ENCODE results near the gene LTV1. TPM values are rescaled to one million over a fixed set of nuclear protein-coding genes. Genes with fewer than 3 reads are reported as not detected.
"Not testable (repeated sequence)": the region's sequence is repeated elsewhere in the genome, so short reads cannot be mapped to it uniquely, and the experiment has no call there.

The LTV1 gene
- total and polyA plus RNA-seq, 2 donors (not counting 1 experiment from before 2014, with no cell fraction given), result 7.8 to 27.3 TPM

DNA sequence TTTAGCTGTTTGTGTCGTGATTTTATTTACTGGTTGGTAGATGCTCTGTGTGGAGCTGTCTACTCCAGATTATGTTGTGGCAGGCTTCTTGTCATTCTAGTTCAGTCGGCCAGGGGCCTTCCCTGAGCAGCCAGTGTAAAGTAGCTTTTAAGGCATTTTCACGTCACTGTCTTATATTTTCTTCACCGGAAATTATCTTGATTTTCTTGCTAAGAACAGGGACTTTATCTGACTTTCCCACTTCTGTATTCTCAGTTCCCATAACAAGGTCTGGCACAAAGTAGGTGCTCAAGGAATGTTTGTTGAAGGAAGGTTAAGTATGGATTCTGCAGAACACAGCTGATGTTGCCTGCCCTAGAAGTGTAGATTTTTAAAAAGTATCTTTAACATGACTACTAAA is 868 bp downstream of the LTV1 start:
- DNase-seq, result no peak
- Mint-ChIP-seq H3K4me1 (peaks cover 17% of the 10 kb centered on the region), H3K27ac (peak overlapping the region; percentile 95), H3K9me3 (ENCODE audit: insufficient read depth) (no peaks in the 10 kb centered on the region), H3K27me3 (peaks cover 5% of the 10 kb centered on the region), H3K4me3 (peak overlapping the region; percentile 93)
- Histone ChIP-seq H3K27me3 (replicated peaks in 1 of 4; ENCODE audit: control extremely low read depth in 1 of 4, control insufficient read depth in 3 of 4, insufficient read depth in 4 of 4, low read length in 3 of 4) (no peaks in the 10 kb centered on the region), H3K9me3 (ENCODE audit: control extremely low read depth in 1 of 3, control insufficient read depth in 2 of 3, insufficient read depth in 1 of 3, low read length in 2 of 3) (no peaks in the 10 kb centered on the region), H3K4me2 (replicated peaks; ENCODE audit: low read depth, low read length, poor library complexity, severe bottlenecking) (peak overlapping the region; percentile 88), H4K20me1 (ENCODE audit: control insufficient read depth, insufficient read depth, low read length, poor library complexity, severe bottlenecking) (no peaks in the 10 kb centered on the region), H2AFZ (ENCODE audit: insufficient read depth, low read depth, low read length, poor library complexity, severe bottlenecking) (peak overlapping the region; percentile 95), H3K27ac (ENCODE audit: low read length in 2 of 2) (peak overlapping the region; percentile 86 to 93), H3K79me2 (ENCODE audit: control insufficient read depth, insufficient read depth, low read length) (peaks cover 51% of the 10 kb centered on the region), H3K4me3 (ENCODE audit: control extremely low read depth in 1 of 5, extremely low read depth in 1 of 5, insufficient read depth in 1 of 5, low read depth in 2 of 5, low read length in 4 of 5) (peak overlapping the region; percentile 72 to 94 (median 90)), H3K4me1 (ENCODE audit: control insufficient read depth in 2 of 2, insufficient read depth in 2 of 2, low read length in 2 of 2) (peaks cover 11 to 17% of the 10 kb centered on the region in 2 donors), H3K36me3 (replicated peaks in 1 of 2; ENCODE audit: control extremely low read depth in 1 of 2, control insufficient read depth in 1 of 2, extremely low read depth in 1 of 2, insufficient read depth in 2 of 2, low read length in 1 of 2) (peaks cover 5 to 44% of the 10 kb centered on the region in 2 experiments), H3K9ac (ENCODE audit: low read length) (peak overlapping the region; percentile 100)
- ChIA-PET POLR2A (interaction anchor here (2.0 kb wide), 1 partner anchor 394 kb away, joined by 10 read pairs; the partner anchor contains the start of genes ADAT2 and PEX3), CTCF (interaction anchor here (1.2 to 1.8 kb wide), 3 partner anchors 17 to 268 kb away, joined by 3 to 9 read pairs (median 4); no protein-coding TSS in a partner anchor)
- intact Hi-C loops (cut with micrococcal nuclease), result loop anchor here (5.0 kb wide), 3 partner anchors 98 to 373 kb away; no protein-coding TSS in a partner anchor
- 0% methylated on average over 3 of the region's 4 CpGs for WGBS (ENCODE audit: insufficient coverage)
- no peak for ATAC-seq (ENCODE audit: low read depth)
- TF ChIP-seq, protein P1, sequence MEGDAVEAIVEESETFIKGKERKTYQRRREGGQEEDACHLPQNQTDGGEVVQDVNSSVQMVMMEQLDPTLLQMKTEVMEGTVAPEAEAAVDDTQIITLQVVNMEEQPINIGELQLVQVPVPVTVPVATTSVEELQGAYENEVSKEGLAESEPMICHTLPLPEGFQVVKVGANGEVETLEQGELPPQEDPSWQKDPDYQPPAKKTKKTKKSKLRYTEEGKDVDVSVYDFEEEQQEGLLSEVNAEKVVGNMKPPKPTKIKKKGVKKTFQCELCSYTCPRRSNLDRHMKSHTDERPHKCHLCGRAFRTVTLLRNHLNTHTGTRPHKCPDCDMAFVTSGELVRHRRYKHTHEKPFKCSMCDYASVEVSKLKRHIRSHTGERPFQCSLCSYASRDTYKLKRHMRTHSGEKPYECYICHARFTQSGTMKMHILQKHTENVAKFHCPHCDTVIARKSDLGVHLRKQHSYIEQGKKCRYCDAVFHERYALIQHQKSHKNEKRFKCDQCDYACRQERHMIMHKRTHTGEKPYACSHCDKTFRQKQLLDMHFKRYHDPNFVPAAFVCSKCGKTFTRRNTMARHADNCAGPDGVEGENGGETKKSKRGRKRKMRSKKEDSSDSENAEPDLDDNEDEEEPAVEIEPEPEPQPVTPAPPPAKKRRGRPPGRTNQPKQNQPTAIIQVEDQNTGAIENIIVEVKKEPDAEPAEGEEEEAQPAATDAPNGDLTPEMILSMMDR (IDR thresholded peaks at IDR 0.05), result no peak
- TF ChIP-seq EZH2 (IDR thresholded peaks at IDR 0.05; ENCODE audit: borderline replicate concordance, insufficient read depth, low read depth, low read length, poor library complexity, severe bottlenecking), result no peak

DNA sequence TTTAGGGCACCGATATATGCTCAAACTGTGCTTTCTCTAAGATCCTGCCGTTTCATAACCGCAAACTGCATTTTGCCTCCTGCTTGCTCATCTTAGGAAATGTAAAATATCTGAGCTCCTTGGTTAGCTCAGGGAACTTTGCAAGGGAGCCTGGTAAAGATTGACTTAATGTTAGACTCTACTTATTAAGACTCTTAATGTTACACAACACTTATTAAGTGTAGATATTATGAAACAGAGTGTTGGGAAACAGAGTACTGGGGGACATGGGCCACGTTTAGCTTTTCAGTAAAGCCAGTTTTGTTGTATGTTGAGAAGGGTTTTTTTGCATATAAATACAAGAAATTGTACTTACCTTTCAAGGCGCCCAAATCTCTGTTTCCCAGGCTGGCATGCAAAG is 1.9 kb downstream of the LTV1 start:
- H3K36me3 ChIP-seq (replicated peaks in 1 of 2; ENCODE audit: control extremely low read depth in 1 of 2, control insufficient read depth in 1 of 2, extremely low read depth in 1 of 2, insufficient read depth in 2 of 2, low read length in 1 of 2), result peaks cover 8 to 54% of the 10 kb centered on the region in 2 experiments
- ChIA-PET POLR2A (no interaction called here), CTCF (no interaction called here)
- peaks cover 11 to 17% of the 10 kb centered on the region in 2 donors for H3K4me1 ChIP-seq (ENCODE audit: control insufficient read depth in 2 of 2, insufficient read depth in 2 of 2, low read length in 2 of 2)
- H3K79me2 ChIP-seq (ENCODE audit: control insufficient read depth, insufficient read depth, low read length), result peaks cover 60% of the 10 kb centered on the region
- no peak overlapping the region for H3K4me2 ChIP-seq (replicated peaks; ENCODE audit: low read depth, low read length, poor library complexity, severe bottlenecking)
- peaks cover 17% of the 10 kb centered on the region for H3K4me1 Mint-ChIP-seq
- no peak for TF ChIP-seq EZH2 (IDR thresholded peaks at IDR 0.05; ENCODE audit: borderline replicate concordance, insufficient read depth, low read depth, low read length, poor library complexity, severe bottlenecking)
- no peak overlapping the region for H3K4me3 ChIP-seq (ENCODE audit: control extremely low read depth in 1 of 5, extremely low read depth in 1 of 5, insufficient read depth in 1 of 5, low read depth in 2 of 5, low read length in 4 of 5)
- intact Hi-C loops (cut with micrococcal nuclease), result no loop called here
- no peaks in the 10 kb centered on the region for H3K27me3 ChIP-seq (replicated peaks in 1 of 4; ENCODE audit: control extremely low read depth in 1 of 4, control insufficient read depth in 3 of 4, insufficient read depth in 4 of 4, low read length in 3 of 4)
- no peaks in the 10 kb centered on the region for H3K9me3 Mint-ChIP-seq (ENCODE audit: insufficient read depth)
- no peaks in the 10 kb centered on the region for H3K27me3 Mint-ChIP-seq
- H2AFZ ChIP-seq (ENCODE audit: insufficient read depth, low read depth, low read length, poor library complexity, severe bottlenecking), result no peak overlapping the region
- no peak overlapping the region for H3K27ac ChIP-seq (ENCODE audit: low read length in 2 of 2)
- 95% methylated on average over 4 of the region's 5 CpGs for WGBS (ENCODE audit: insufficient coverage)
- no peak overlapping the region for H3K9ac ChIP-seq (ENCODE audit: low read length)
- ATAC-seq (ENCODE audit: low read depth) (no peak), DNase-seq (no peak)
- peaks cover 6% of the 10 kb centered on the region for H4K20me1 ChIP-seq (ENCODE audit: control insufficient read depth, insufficient read depth, low read length, poor library complexity, severe bottlenecking)
- H3K4me3 Mint-ChIP-seq, result peak overlapping the region; percentile 52
- H3K27ac Mint-ChIP-seq, result no peak overlapping the region
- no peaks in the 10 kb centered on the region for H3K9me3 ChIP-seq (ENCODE audit: control extremely low read depth in 1 of 3, control insufficient read depth in 2 of 3, insufficient read depth in 1 of 3, low read length in 2 of 3)

DNA sequence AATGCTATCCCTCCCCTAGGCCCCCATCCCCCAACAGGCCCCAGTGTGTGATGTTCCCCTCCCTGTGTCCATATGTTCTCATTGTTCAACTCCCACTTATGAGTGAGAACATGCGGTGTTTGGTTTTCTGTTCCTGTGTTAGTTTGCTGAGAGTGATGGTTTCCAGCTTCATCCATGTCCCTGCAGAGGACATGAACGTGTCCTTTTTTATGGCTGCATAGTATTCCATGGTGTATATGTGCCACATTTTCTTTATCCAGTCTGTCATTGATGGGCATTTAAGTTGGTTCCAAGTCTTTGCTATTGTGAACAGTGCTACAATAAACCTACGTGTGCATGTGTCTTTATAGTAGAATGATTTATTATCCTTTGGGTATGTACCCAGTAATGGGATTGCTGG is 8.6 kb downstream of the LTV1 start:
- intact Hi-C loops (cut with micrococcal nuclease); CTCF ChIA-PET; H3K4me2 ChIP-seq (replicated peaks; ENCODE audit: low read depth, low read length, poor library complexity, severe bottlenecking); ATAC-seq (ENCODE audit: low read depth); H3K9me3 Mint-ChIP-seq (ENCODE audit: insufficient read depth); H3K9me3 ChIP-seq (ENCODE audit: control extremely low read depth in 1 of 3, control insufficient read depth in 2 of 3, insufficient read depth in 1 of 3, low read length in 2 of 3); POLR2A ChIA-PET; H2AFZ ChIP-seq (ENCODE audit: insufficient read depth, low read depth, low read length, poor library complexity, severe bottlenecking); DNase-seq; H3K4me3 ChIP-seq (ENCODE audit: control extremely low read depth in 1 of 5, extremely low read depth in 1 of 5, insufficient read depth in 1 of 5, low read depth in 2 of 5, low read length in 4 of 5); H3K9ac ChIP-seq (ENCODE audit: low read length); H4K20me1 ChIP-seq (ENCODE audit: control insufficient read depth, insufficient read depth, low read length, poor library complexity, severe bottlenecking); H3K27ac ChIP-seq (ENCODE audit: low read length in 2 of 2); H3K27me3 Mint-ChIP-seq; H3K4me1 Mint-ChIP-seq; H3K27me3 ChIP-seq (replicated peaks in 1 of 4; ENCODE audit: control extremely low read depth in 1 of 4, control insufficient read depth in 3 of 4, insufficient read depth in 4 of 4, low read length in 3 of 4); H3K4me1 ChIP-seq (ENCODE audit: control insufficient read depth in 2 of 2, insufficient read depth in 2 of 2, low read length in 2 of 2); H3K27ac Mint-ChIP-seq; H3K4me3 Mint-ChIP-seq: not testable (repeated sequence)
- Histone ChIP-seq H3K79me2 (ENCODE audit: control insufficient read depth, insufficient read depth, low read length) (peaks cover 35% of the 10 kb centered on the region), H3K36me3 (replicated peaks in 1 of 2; ENCODE audit: control extremely low read depth in 1 of 2, control insufficient read depth in 1 of 2, extremely low read depth in 1 of 2, insufficient read depth in 2 of 2, low read length in 1 of 2) (peaks cover 8 to 70% of the 10 kb centered on the region in 2 experiments)
- 100% methylated on average over 1 of the region's 3 CpGs for WGBS (ENCODE audit: insufficient coverage)

Data from B cell (primary cell).